NT2/D1 (cell line): ENCODE measurements around the gene SOAT2.
"Not testable (repeated sequence)": the region's sequence is repeated elsewhere in the genome, so short reads cannot be mapped to it uniquely, and the experiment has no call there.

Experiments
- DNase-seq: peaks from one replicate; pipeline ENCODE4 v3.0.0-alpha.2; 2011; ENCODE audit warnings: low read depth, low spot score
- H3K27me3 ChIP-seq: 2 replicates; pipeline ENCODE4 v1.6.0; 2011; ENCODE audit warnings: mild to moderate bottlenecking; ENCODE audit not compliant: insufficient read length, insufficient read depth
- H3K36me3 ChIP-seq: 2 replicates; pipeline ENCODE4 v1.6.1; 2011; ENCODE audit warnings: mild to moderate bottlenecking, low read length, mixed read lengths; ENCODE audit not compliant: insufficient read depth, insufficient read length
- H3K4me1 ChIP-seq: 2 replicates; pipeline ENCODE4 v1.5.1; 2011; ENCODE audit not compliant: insufficient read depth, insufficient read length
- H3K4me3 ChIP-seq: 2 replicates; pipeline ENCODE4 v1.5.1; 2011; ENCODE audit warnings: low read depth; ENCODE audit not compliant: insufficient read length
- H3K9ac ChIP-seq: 2 replicates; pipeline ENCODE4 v1.6.0; 2011; ENCODE audit warnings: low read depth; ENCODE audit not compliant: insufficient read length
- H3K9me3 ChIP-seq: 2 replicates; pipeline ENCODE4 v1.5.1; 2011; ENCODE audit warnings: mild to moderate bottlenecking, low read length; ENCODE audit not compliant: insufficient read depth
- SUZ12 ChIP-seq: IDR thresholded peaks from 2 replicates; pipeline ENCODE4 v1.6.1; 2011; ENCODE audit not compliant: insufficient read length, insufficient read depth; ENCODE audit errors: extremely low read depth
- YY1 ChIP-seq: IDR thresholded peaks from 2 replicates; pipeline ENCODE4 v1.6.1; 2011; ENCODE audit not compliant: insufficient read length, insufficient read depth
- ZNF274 ChIP-seq: IDR thresholded peaks from 2 replicates; pipeline ENCODE4 v1.6.1; 2011; ENCODE audit warnings: mild to moderate bottlenecking, low read depth, low read length

The SOAT2 gene

DNA sequence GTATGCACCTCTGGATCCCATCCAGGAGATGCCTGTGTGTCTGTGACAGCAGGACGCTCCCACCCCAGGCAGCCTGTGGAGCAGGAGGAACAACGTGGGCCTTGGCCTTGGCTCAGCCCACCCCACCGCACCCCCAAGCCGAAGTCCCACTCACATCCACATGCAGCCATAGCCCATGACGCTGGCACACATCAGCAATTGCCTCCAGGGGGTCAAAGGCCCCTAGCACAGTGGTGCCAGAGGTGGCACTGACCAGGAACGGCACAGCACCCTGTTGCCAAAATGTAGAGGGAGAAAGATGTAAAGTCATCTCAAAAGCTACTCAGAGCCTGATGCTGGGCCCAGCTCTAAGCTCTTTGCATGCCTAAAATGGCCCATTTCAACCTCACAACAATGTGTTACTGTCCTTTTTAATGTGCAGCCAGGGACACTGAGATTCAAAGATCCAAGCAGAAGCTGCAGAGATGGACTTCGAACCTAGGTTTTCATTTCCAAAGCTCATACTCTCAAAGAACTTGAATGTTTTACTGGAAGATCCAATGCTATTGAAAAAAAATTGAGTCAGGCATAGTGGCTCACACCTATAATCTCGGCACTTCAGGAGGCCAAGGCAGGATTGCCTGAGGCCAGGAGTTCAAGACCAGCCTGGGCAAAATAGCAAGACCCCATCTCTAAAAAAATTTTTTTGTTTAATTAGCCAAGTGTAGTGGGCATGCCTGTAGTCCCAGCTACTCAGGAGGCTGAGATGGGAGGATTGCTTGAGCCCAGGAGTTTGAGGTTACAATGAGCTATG, 58.0 kb downstream of the SOAT2 start:
- Histone ChIP-seq H3K4me1 (peaks cover 7% of the 10 kb centered on the region), H3K36me3 (no peaks in the 10 kb centered on the region), H3K9ac (no peak overlapping the region), H3K4me3 (no peak overlapping the region), H3K27me3 (peaks cover 16% of the 10 kb centered on the region), H3K9me3 (no peaks in the 10 kb centered on the region)
- no peak for DNase-seq
- TF ChIP-seq YY1, result no peak
- TF ChIP-seq ZNF274, result no peak

DNA sequence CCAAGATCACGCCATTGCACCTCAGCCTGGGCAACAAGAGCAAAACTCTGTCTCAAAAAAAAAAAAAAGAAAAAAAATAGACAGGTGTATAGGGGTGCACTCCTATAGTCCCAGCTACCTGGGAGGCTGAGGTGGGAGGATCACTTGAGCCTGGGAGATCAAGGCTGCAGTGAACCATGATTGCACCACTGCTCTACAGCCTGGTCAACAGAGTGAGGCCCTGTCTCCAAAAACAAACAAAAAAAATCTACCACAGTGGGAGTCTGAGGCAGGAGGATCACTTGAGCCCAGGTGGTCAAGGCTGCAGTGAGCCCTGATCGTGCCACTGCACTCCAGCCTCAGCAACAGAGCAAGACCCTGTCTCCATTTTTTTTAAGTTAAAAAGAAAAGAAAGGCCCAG, 59.7 kb downstream of the SOAT2 start:
- not testable (repeated sequence) for H3K9me3 ChIP-seq, H3K9ac ChIP-seq, H3K4me1 ChIP-seq, H3K36me3 ChIP-seq, H3K4me3 ChIP-seq, DNase-seq
- H3K27me3 ChIP-seq, result peaks cover 22% of the 10 kb centered on the region

DNA sequence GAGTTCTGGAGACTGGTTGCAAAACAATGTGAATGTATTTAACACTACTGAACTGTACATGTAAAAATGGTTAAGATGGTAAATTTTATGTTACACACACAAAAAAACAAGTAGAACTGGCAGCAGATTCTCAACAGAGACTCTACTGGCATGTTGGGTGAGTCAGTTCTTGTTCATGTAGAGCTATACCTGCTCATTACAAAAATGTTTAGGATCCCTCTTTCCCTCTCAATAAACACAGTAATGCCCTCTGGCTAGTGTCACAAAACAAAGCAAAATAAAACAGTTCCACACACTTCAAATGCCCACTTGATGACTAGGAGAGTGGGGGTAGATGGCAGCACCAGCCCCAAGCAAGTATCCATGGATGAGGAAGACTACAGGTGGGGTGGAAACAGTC, 63.6 kb downstream of the SOAT2 start:
- H3K9me3 ChIP-seq, result peaks cover 5% of the 10 kb centered on the region; the same call in 1 of the 2 replicates
- H3K27me3 ChIP-seq, result peaks cover 30% of the 10 kb centered on the region
- TF ChIP-seq YY1 (no peak), ZNF274 (no peak), SUZ12 (no peak)
- H3K4me3 ChIP-seq, result no peak overlapping the region
- peaks cover 18% of the 10 kb centered on the region for H3K36me3 ChIP-seq
- peaks cover 14% of the 10 kb centered on the region for H3K4me1 ChIP-seq
- no peak for DNase-seq
- H3K9ac ChIP-seq, result no peak overlapping the region

DNA sequence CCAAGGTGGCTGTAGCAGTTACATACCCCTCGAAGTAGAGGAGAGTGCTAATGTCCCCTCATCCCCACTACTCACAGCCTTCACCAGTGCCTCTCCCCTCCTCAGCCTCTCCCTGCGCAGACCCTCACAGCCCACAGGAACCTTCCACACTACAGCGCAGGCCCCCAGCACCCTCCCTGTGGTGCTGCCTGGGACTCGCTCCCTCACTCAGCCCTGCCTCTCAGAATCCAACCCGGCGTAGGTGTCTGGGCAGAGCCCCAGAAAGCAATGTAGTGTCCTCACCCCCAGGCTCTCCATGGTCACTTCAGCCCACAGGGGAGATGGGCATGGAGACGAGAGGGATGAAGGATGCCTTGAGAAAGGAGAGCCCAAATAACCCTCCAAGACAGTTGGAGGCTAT, 66.4 kb downstream of the SOAT2 start:
- H3K4me1 ChIP-seq, result peaks cover 14% of the 10 kb centered on the region
- H3K27me3 ChIP-seq, result peaks cover 57% of the 10 kb centered on the region
- DNase-seq, result no peak
- TF ChIP-seq YY1 (no peak), ZNF274 (no peak), SUZ12 (no peak)
- H3K9ac ChIP-seq, result no peak overlapping the region
- H3K36me3 ChIP-seq, result peaks cover 24% of the 10 kb centered on the region
- H3K4me3 ChIP-seq, result no peak overlapping the region
- H3K9me3 ChIP-seq, result peaks cover 12% of the 10 kb centered on the region; the same call in 1 of the 2 replicates

DNA sequence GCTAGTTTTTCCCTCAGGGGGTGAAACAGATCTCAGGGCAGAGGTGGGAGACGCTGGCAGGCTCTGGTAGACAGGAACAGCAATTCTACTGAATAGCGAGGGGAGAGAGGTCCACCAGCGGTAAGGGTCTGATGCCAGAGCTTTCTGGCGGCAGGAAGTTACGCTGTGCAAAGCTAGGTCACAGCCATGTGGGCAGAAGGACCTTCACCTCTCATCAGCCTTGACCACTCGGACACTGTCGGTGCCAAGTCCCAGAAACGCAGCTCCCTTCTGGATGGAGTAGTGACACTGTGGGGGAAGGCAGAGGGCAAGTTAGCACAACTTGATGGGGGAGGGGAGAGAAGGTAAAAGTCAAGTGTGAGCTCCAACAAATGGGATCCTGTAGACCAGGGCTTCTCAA, 66.9 kb downstream of the SOAT2 start:
- H3K4me3 ChIP-seq, result no peak overlapping the region
- H3K27me3 ChIP-seq, result peaks cover 59% of the 10 kb centered on the region
- DNase-seq, result no peak
- H3K9ac ChIP-seq, result no peak overlapping the region
- peaks cover 12% of the 10 kb centered on the region; the same call in 1 of the 2 replicates for H3K9me3 ChIP-seq
- TF ChIP-seq SUZ12 (no peak), ZNF274 (no peak), YY1 (no peak)
- H3K4me1 ChIP-seq, result peaks cover 16% of the 10 kb centered on the region
- peaks cover 24% of the 10 kb centered on the region for H3K36me3 ChIP-seq

DNA sequence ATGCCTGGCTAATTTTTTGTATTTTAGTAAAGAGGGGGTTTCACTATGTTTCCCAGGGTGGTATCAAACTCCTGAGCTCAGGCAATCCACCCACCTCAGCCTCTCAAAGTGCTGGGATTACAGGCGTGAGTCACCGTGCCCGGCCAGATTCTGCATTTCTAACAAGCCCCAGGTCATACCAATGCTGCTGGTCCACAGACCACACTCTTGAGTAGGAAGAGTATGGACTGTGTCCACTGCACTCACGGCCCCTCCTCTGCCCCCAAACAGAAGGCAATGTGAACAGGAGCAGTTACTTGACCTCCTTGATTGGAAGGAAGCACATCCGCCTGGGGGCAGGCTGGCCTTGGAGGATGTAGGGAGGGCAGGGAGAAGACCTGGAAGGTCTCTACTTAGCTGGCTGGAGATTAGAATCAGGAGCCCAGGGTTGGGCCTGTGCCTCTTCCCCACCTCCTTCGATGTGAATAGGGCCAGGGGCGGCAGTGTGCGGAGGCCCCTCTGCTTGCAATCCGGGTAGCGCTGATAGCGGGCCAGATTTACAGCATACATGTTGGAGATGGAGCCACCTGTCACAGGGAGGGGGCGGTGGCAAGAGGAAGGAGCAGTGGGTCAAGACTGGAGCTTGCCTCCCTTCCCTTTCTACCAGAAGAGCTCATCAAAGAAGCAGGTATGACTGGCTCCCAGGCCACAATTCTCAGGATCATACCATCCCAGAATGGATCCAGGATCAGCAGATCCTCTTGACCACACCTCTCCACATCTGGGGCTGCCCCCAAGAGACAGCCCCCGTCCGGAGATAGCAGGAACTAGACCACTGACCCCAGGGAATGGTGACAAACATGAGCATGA, 67.8 kb downstream of the SOAT2 start:
- Histone ChIP-seq H3K36me3 (peaks cover 24% of the 10 kb centered on the region), H3K27me3 (peaks cover 66% of the 10 kb centered on the region), H3K9me3 (peaks cover 12% of the 10 kb centered on the region; the same call in 1 of the 2 replicates), H3K9ac (no peak overlapping the region), H3K4me3 (no peak overlapping the region), H3K4me1 (peaks cover 16% of the 10 kb centered on the region)
- DNase-seq, result no peak
- TF ChIP-seq SUZ12, result no peak
- TF ChIP-seq YY1, result no peak
- no peak for TF ChIP-seq ZNF274

DNA sequence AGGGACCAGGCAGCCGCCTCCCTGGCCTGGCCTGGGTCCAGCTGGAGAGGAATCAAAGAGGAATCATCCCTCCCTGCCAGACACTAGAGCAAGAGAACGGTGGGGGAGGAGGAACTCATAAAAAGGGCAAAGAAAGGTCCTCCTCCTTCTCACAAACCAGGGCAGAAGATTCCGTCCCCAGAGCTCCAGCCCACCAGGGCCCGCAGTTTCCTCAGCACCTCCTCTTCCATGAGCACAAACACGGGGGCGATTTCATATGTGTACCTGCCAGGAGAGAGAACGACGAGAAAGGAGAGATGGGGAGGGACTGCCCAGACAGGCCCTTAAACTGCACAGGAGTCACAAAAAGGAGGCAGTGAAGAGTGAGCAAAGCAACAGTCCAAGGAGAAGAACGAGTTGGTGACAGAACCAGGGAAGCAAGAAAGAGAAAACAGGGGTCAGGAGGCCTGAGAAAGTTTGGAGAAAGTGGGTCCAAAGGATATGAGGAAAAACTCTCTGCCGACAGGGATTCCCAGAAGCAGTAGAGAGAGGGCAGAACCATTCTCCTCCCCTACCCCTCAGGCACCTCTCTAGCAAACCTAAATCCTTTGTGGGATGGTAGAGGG, 68.5 kb downstream of the SOAT2 start:
- H3K4me1 ChIP-seq, result peaks cover 16% of the 10 kb centered on the region
- H3K27me3 ChIP-seq, result peaks cover 68% of the 10 kb centered on the region
- DNase-seq, result no peak
- H3K9ac ChIP-seq, result no peak overlapping the region
- peaks cover 12% of the 10 kb centered on the region; the same call in 1 of the 2 replicates for H3K9me3 ChIP-seq
- H3K36me3 ChIP-seq, result peaks cover 24% of the 10 kb centered on the region
- no peak for TF ChIP-seq ZNF274
- no peak for TF ChIP-seq SUZ12
- no peak for TF ChIP-seq YY1
- no peak overlapping the region for H3K4me3 ChIP-seq
